B cell (primary cell): Measurements from ENCODE around the gene COTL1. TPM values are rescaled to one million over a fixed set of nuclear protein-coding genes. Genes with fewer than 3 reads are reported as not detected.
A peak's percentile ranks its signal among the peaks of the same experiment; 100 is the strongest.

Experiments
- ATAC-seq: fragments of 200-7000 bp; cut with Tn5 transposase; one replicate; pipeline ENCODE4 v1.10.0; 2021; ENCODE audit warnings: low read depth, mild to moderate bottlenecking, moderate number of reproducible peaks, moderate library complexity
- CTCF ChIA-PET: fragments of 350-600 bp; sonication (Branson Sonifier 250); formaldehyde crosslinking; loops from one replicate; lab custom pipeline; 2021; ENCODE audit warnings: antibody characterized with exemption, inconsistent platforms; lab: Charles Lee
- POLR2A ChIA-PET: fragments of 350-600 bp; sonication (Branson Sonifier 250); formaldehyde crosslinking; loops from one replicate; lab custom pipeline; 2021; ENCODE audit warnings: antibody characterized with exemption; lab: Charles Lee
- DNase-seq: peaks from one replicate; pipeline ENCODE4 v3.0.0; 2013
- H2AFZ ChIP-seq: 2 replicates; pipeline ENCODE4 v1.6.1; 2012; ENCODE audit warnings: mild to moderate bottlenecking, low read depth, low read length; ENCODE audit not compliant: insufficient read depth, poor library complexity, severe bottlenecking
- H3K27ac ChIP-seq, 2 donors: 1 replicate in 1 of 2; 2 replicates in 1 of 2; pipeline ENCODE4 v1.5.1; 2012 to 2013; ENCODE audit warnings: low read length in 2 of 2, mild to moderate bottlenecking in 2 of 2, moderate library complexity in 1 of 2
- H3K27me3 ChIP-seq, 4 experiments: fragments of 200-600 bp in 1 of 4; sonication (generic) in 1 of 4; replicated peaks in 1 of 4; 1 replicate in 2 of 4; 2 replicates in 2 of 4; pipeline versions ENCODE4 v1.6.1 to v1.7.0; 2013 to 2016; ENCODE audit warnings: low read length in 3 of 4, mild to moderate bottlenecking in 2 of 4, mixed read lengths in 1 of 4, moderate library complexity in 1 of 4; ENCODE audit not compliant: insufficient read depth in 4 of 4, control insufficient read depth in 3 of 4; ENCODE audit errors: control extremely low read depth in 1 of 4
- H3K36me3 ChIP-seq, 2 experiments: replicated peaks in 1 of 2; 1 replicate in 1 of 2; 2 replicates in 1 of 2; pipeline versions ENCODE4 v1.6.1 to v1.7.1; 2013; ENCODE audit warnings: low read length in 1 of 2; ENCODE audit not compliant: insufficient read depth in 2 of 2, control insufficient read depth in 1 of 2; ENCODE audit errors: control extremely low read depth in 1 of 2, extremely low read depth in 1 of 2
- H3K4me1 ChIP-seq, 2 donors: fragments of 200-600 bp in 1 of 2; sonication (generic) in 1 of 2; 1 replicate in 1 of 2; 2 replicates in 1 of 2; pipeline versions ENCODE4 v1.5.1 to v1.6.1; 2013 to 2017; ENCODE audit warnings: low read length in 2 of 2; ENCODE audit not compliant: control insufficient read depth in 2 of 2, insufficient read depth in 2 of 2
- H3K4me2 ChIP-seq: replicated peaks from 2 replicates; pipeline ENCODE3; 2012; ENCODE audit warnings: mild to moderate bottlenecking, low read depth, low read length; ENCODE audit not compliant: poor library complexity, severe bottlenecking
- H3K4me3 ChIP-seq, 5 experiments: fragments of 200-600 bp in 1 of 5; sonication (generic) in 1 of 5; 1 replicate in 3 of 5; 2 replicates in 2 of 5; pipeline versions ENCODE4 v1.5.1 to v1.7.0; 2011 to 2016; ENCODE audit warnings: low read length in 4 of 5, mild to moderate bottlenecking in 4 of 5, low read depth in 2 of 5, control low read depth in 1 of 5, moderate library complexity in 1 of 5; ENCODE audit not compliant: insufficient read depth in 1 of 5; ENCODE audit errors: control extremely low read depth in 1 of 5, extremely low read depth in 1 of 5
- H3K79me2 ChIP-seq: fragments of 200-600 bp; sonication (generic); one replicate; pipeline ENCODE4 v1.6.0; 2016; ENCODE audit warnings: low read length; ENCODE audit not compliant: control insufficient read depth, insufficient read depth
- H3K9ac ChIP-seq: fragments of 200-600 bp; sonication (generic); 2 replicates; pipeline ENCODE4 v1.6.1; 2017; ENCODE audit warnings: mild to moderate bottlenecking, low read length, moderate library complexity
- H3K9me3 ChIP-seq, 3 donors: one replicate each; pipeline versions ENCODE4 v1.6.1 to v1.7.1; 2013; ENCODE audit warnings: low read length in 2 of 3; ENCODE audit not compliant: control insufficient read depth in 2 of 3, insufficient read depth in 1 of 3; ENCODE audit errors: control extremely low read depth in 1 of 3
- H4K20me1 ChIP-seq: 2 replicates; pipeline ENCODE4 v1.6.0; 2012; ENCODE audit warnings: mild to moderate bottlenecking, low read length; ENCODE audit not compliant: insufficient read depth, control insufficient read depth, poor library complexity, severe bottlenecking
- H3K27ac Mint-ChIP-seq: one replicate; pipeline ENCODE4 v1.8.0; 2021; ENCODE audit warnings: mixed read lengths
- H3K27me3 Mint-ChIP-seq: one replicate; pipeline ENCODE4 v1.8.0; 2021; ENCODE audit warnings: mixed read lengths
- H3K4me1 Mint-ChIP-seq: one replicate; pipeline ENCODE4 v1.8.0; 2021; ENCODE audit warnings: mixed read lengths
- H3K4me3 Mint-ChIP-seq: one replicate; pipeline ENCODE4 v1.8.0; 2021; ENCODE audit warnings: mixed read lengths
- H3K9me3 Mint-ChIP-seq: one replicate; pipeline ENCODE4 v1.8.0; 2022; ENCODE audit warnings: mixed read lengths; ENCODE audit not compliant: insufficient read depth
- EZH2 ChIP-seq: IDR thresholded peaks from 2 replicates; pipeline ENCODE4 v1.6.1; 2012; ENCODE audit warnings: borderline replicate concordance, low read depth, mild to moderate bottlenecking, moderate library complexity, low read length; ENCODE audit not compliant: insufficient read depth, poor library complexity, severe bottlenecking
- WGBS: methylation state at CpG from one replicate; pipeline ENCODE4 v1.1.5; 2013; ENCODE audit warnings: missing lambda C conversion rate; ENCODE audit not compliant: insufficient coverage; 5-methylcytosine and 5-hydroxymethylcytosine counted together
- intact Hi-C: fragments of 100-400 bp; cut with micrococcal nuclease; formaldehyde crosslinking; loops from one replicate; pipeline ENCODE4 v1.10.0; 2022
- polyA plus RNA-seq: library from polyadenylated mRNA; depleted of rRNA; stranded (reverse); fragments of >200 nt; gene quantifications from 2 replicates; pipeline ENCODE4 v1.2.3, GENCODE V29; 2012
- total RNA-seq, 2 donors: library from RNA; stranded (reverse); fragments of 120-200 nt in 1 of 2; gene quantifications; 1 replicate in 1 of 2; 2 replicates in 1 of 2; pipeline versions ENCODE4 v1.2.3 to v1.2.4, GENCODE V29; 2013 to 2022
- TF ChIP-seq, protein P1 (sequence below): fragments of 200-600 bp; IDR thresholded peaks from one replicate; pipeline ENCODE4 v1.8.0; 2022; ENCODE audit warnings: antibody characterized with exemption, mild to moderate bottlenecking

The COTL1 gene
- total and polyA plus RNA-seq, 2 donors (not counting 1 experiment from before 2014, with no cell fraction given), result 158 to 264 TPM

DNA sequence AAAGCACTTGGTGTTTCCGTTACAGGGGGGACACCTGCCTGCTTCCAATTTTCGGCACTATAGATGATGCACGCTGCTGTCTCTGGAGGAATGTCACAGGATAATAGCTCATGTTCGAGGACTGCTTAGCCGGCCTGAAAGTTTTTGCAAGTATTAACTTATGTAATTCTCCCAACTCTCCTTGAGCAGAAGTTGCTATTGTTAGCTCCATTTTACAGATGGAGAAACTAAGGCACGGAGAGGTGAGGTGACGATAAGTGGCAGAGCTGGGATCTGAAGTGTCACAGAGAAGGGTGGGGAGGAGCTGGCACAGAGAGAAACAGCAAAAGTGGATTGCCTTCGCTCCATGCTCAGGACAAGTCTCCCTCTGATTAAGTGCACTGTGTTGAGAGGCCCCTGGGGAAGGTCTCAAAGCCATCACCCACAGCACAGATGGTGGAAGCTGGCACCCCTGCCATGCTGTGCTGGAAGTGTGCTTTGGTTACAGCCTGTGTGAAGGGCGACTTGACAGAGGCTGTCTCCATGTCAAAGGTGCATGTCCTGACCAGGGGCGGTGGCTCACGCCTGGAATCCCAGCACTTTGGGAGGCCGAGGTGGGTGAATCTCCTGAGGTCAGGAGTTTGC is 72.7 kb downstream of the COTL1 start:
- Histone ChIP-seq H3K79me2 (no peaks in the 10 kb centered on the region), H3K4me3 (no peak overlapping the region), H4K20me1 (no peaks in the 10 kb centered on the region), H3K36me3 (no peaks in the 10 kb centered on the region), H3K4me1 (peaks cover 6 to 8% of the 10 kb centered on the region in 2 donors), H2AFZ (no peak overlapping the region), H3K9ac (no peak overlapping the region), H3K27me3 (peaks cover 0 to 13% (median 5%) of the 10 kb centered on the region in 4 experiments), H3K4me2 (no peak overlapping the region), H3K9me3 (no peaks in the 10 kb centered on the region), H3K27ac (no peak overlapping the region)
- Mint-ChIP-seq H3K9me3 (no peaks in the 10 kb centered on the region), H3K27me3 (peaks cover 11% of the 10 kb centered on the region), H3K27ac (no peak overlapping the region), H3K4me3 (no peak overlapping the region), H3K4me1 (peaks cover 5% of the 10 kb centered on the region)
- DNase-seq (no peak), ATAC-seq (no peak)
- POLR2A ChIA-PET, result interaction anchor here (1.1 kb wide), 1 partner anchor 31 kb away, joined by 3 read pairs; no protein-coding TSS in a partner anchor
- intact Hi-C loops, result no loop called here
- CTCF ChIA-PET, result no interaction called here
- 73% methylated on average over 8 of the region's 12 CpGs for WGBS
- no peak for TF ChIP-seq EZH2
- TF ChIP-seq, protein P1, sequence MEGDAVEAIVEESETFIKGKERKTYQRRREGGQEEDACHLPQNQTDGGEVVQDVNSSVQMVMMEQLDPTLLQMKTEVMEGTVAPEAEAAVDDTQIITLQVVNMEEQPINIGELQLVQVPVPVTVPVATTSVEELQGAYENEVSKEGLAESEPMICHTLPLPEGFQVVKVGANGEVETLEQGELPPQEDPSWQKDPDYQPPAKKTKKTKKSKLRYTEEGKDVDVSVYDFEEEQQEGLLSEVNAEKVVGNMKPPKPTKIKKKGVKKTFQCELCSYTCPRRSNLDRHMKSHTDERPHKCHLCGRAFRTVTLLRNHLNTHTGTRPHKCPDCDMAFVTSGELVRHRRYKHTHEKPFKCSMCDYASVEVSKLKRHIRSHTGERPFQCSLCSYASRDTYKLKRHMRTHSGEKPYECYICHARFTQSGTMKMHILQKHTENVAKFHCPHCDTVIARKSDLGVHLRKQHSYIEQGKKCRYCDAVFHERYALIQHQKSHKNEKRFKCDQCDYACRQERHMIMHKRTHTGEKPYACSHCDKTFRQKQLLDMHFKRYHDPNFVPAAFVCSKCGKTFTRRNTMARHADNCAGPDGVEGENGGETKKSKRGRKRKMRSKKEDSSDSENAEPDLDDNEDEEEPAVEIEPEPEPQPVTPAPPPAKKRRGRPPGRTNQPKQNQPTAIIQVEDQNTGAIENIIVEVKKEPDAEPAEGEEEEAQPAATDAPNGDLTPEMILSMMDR, result no peak

DNA sequence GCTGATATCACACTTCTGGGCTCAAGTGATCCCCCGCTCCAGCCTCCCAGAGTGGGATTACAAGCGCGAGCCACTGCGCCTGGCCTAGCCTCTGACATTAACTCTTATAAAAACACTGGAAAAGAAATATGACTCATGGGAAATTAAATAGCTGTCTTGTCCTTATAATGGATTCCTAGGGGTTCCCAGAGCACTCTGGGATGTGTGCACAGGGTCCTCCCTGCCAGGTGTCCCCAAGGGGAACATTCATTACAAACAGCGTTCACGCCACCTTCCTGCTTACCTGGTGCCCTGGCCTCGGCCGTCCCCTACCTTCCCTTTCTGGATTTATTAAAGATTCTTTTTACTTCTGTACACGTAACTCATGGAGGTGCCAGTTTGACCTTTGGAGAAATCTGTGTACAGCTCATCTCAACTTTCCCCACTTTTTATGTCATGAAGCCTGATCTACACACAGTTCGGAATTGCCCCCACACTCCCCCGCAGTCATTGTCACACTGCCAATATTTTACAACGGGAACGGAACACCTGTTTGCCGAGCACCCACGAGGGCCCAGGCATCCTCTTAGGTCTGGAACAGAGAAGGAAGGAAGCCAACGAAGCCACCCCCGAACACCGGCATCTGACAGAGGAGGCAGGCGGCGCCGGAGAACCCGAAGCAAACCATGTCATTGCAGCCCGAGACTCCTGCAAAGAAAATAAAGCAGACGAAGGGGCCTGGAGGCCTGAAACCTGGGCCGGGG is 73.7 kb downstream of the COTL1 start:
- intact Hi-C loops, result no loop called here
- Histone ChIP-seq H3K27me3 (peaks cover 0 to 13% (median 5%) of the 10 kb centered on the region in 4 experiments), H3K79me2 (no peaks in the 10 kb centered on the region), H3K9me3 (peaks cover 0 to 3% (median 0%) of the 10 kb centered on the region in 3 donors), H4K20me1 (no peaks in the 10 kb centered on the region), H3K4me3 (no peak overlapping the region), H2AFZ (peak overlapping the region; percentile 47), H3K9ac (no peak overlapping the region), H3K36me3 (no peaks in the 10 kb centered on the region), H3K4me2 (peak overlapping the region; percentile 55), H3K4me1 (peaks cover 6 to 8% of the 10 kb centered on the region in 2 donors), H3K27ac (no peak overlapping the region)
- TF ChIP-seq, protein P1, result no peak
- no peak for TF ChIP-seq EZH2
- H3K27ac Mint-ChIP-seq, result peak overlapping the region; percentile 20
- H3K27me3 Mint-ChIP-seq, result peaks cover 11% of the 10 kb centered on the region
- no peak overlapping the region for H3K4me3 Mint-ChIP-seq
- H3K4me1 Mint-ChIP-seq, result peaks cover 5% of the 10 kb centered on the region
- no peaks in the 10 kb centered on the region for H3K9me3 Mint-ChIP-seq
- 34% methylated on average over 21 of the region's 25 CpGs for WGBS
- ATAC-seq (no peak), DNase-seq (no peak)
- ChIA-PET CTCF (interaction anchor here (1.0 to 1.5 kb wide), 2 partner anchors 56 to 79 kb away, joined by 3 to 5 read pairs; no protein-coding TSS in a partner anchor), POLR2A (no interaction called here)
